ENCODE data around the gene C1orf87.

GRCh38 chr1:60068393-60069045 lies 5.1 kb downstream of the C1orf87 start:
- TF ChIP-seq CTCF (conservative IDR thresholded peaks at IDR 0.05; ENCODE audit: low read depth, low read length) (no peak), EZH2 (IDR thresholded peaks at IDR 0.05; ENCODE audit: borderline replicate concordance, low read depth, low read length, poor library complexity, severe bottlenecking) (no peak)
